HG03103 (cell line): ENCODE data around the gene GGCT.
"Not testable (repeated sequence)": the region's sequence is repeated elsewhere in the genome, so short reads cannot be mapped to it uniquely, and the experiment has no call there.

ENCODE experiments used
- ATAC-seq: cut with Tn5 transposase; IDR thresholded peaks from one replicate; pipeline ENCODE4 v1.9.1; 2021; ENCODE audit warnings: low read depth; ENCODE audit not compliant: unreplicated experiment

Gene GGCT

GRCh38 chr7:30519122-30519521 lies 14.5 kb upstream of the GGCT start:
- no peak for ATAC-seq

- no peak for ATAC-seq
These were observed 11.1 kb upstream of the GGCT start for GRCh38 chr7:30515761-30516160.

GRCh38 chr7:30514776-30515175 lies 10.1 kb upstream of the GGCT start:
- ATAC-seq: no peak

- no peak for ATAC-seq
These were observed 9.5 kb upstream of the GGCT start for GRCh38 chr7:30514177-30514576.

GRCh38 chr7:30513762-30514161 lies 9.1 kb upstream of the GGCT start:
- no peak for ATAC-seq

GRCh38 chr7:30511973-30512662 lies 7.5 kb upstream of the GGCT start:
- ATAC-seq: no peak

GRCh38 chr7:30511494-30511893 lies 6.9 kb upstream of the GGCT start:
- no peak for ATAC-seq

- peak; percentile 58 for ATAC-seq
These were observed 5.8 kb upstream of the GGCT start for GRCh38 chr7:30510124-30511075.

GRCh38 chr7:30509171-30509857 lies 4.7 kb upstream of the GGCT start:
- not testable (repeated sequence) for ATAC-seq

- ATAC-seq: not testable (repeated sequence)
These were observed 2.8 kb upstream of the GGCT start for GRCh38 chr7:30507346-30507900.

GRCh38 chr7:30505174-30505697 lies 607 bp upstream of the GGCT start:
- no peak for ATAC-seq

- no peak for ATAC-seq
These were observed 1.1 kb downstream of the GGCT start for GRCh38 chr7:30503274-30504212.

GRCh38 chr7:30502470-30503251 lies 2.0 kb downstream of the GGCT start:
- ATAC-seq: no peak

- ATAC-seq: no peak
These were observed 3.4 kb downstream of the GGCT start for GRCh38 chr7:30501264-30501663.

GRCh38 chr7:30493228-30493627 lies 11.4 kb downstream of the GGCT start:
- ATAC-seq: no peak

- ATAC-seq: no peak
These were observed 13.2 kb downstream of the GGCT start for GRCh38 chr7:30491417-30491816.

- ATAC-seq: no peak
These were observed 17.3 kb downstream of the GGCT start for GRCh38 chr7:30487371-30487770.

GRCh38 chr7:30485667-30486066 lies 19.0 kb downstream of the GGCT start:
- ATAC-seq: no peak

GRCh38 chr7:30481416-30481815 lies 23.2 kb downstream of the GGCT start:
- not testable (repeated sequence) for ATAC-seq
